Lower lobe of right lung (tissue), 2 donors: ENCODE measurements around the gene GRIK4. TPM values are rescaled to one million over a fixed set of nuclear protein-coding genes. Genes with fewer than 3 reads are reported as not detected.
"Not testable (repeated sequence)": the region's sequence is repeated elsewhere in the genome, so short reads cannot be mapped to it uniquely, and the experiment has no call there.

Experiments used
- ATAC-seq, 2 donors: fragments of 200-7000 bp; cut with Tn5 transposase; one replicate each; pipeline ENCODE4 v1.9.1; 2020 to 2022; ENCODE audit warnings: mild to moderate bottlenecking in 2 of 2, moderate library complexity in 2 of 2
- DNase-seq: peaks from one replicate; pipeline ENCODE4 v3.0.0-alpha.2; 2020
- H3K27ac ChIP-seq: fragments of 200-600 bp; one replicate; pipeline ENCODE4 v1.8.0; 2022
- H3K27me3 ChIP-seq: fragments of 200-600 bp; one replicate; pipeline ENCODE4 v1.8.0; 2022; ENCODE audit warnings: low read depth
- H3K36me3 ChIP-seq: fragments of 200-600 bp; one replicate; pipeline ENCODE4 v1.8.0; 2022; ENCODE audit warnings: mild to moderate bottlenecking
- H3K4me1 ChIP-seq: fragments of 200-600 bp; one replicate; pipeline ENCODE4 v1.8.0; 2022
- H3K4me3 ChIP-seq: fragments of 200-600 bp; one replicate; pipeline ENCODE4 v1.8.0; 2022; ENCODE audit warnings: mild to moderate bottlenecking
- H3K9me3 ChIP-seq: fragments of 200-600 bp; one replicate; pipeline ENCODE4 v1.8.0; 2022
- CTCF ChIP-seq: fragments of 200-600 bp; IDR thresholded peaks from one replicate; pipeline ENCODE4 v1.8.0; 2022; ENCODE audit warnings: antibody characterized with exemption, mild to moderate bottlenecking
- intact Hi-C: fragments of 100-400 bp; cut with DNase I; formaldehyde crosslinking; loops from one replicate; pipeline ENCODE4 v1.11.0; 2022
- total RNA-seq: library from RNA; stranded (reverse); fragmentation: NEBNext Ultra II Directional; extraction: Animal tissue kit (Norgen Biotek cat#: 25700); gene quantifications from one replicate; pipeline ENCODE4 v1.2.1, GENCODE V29; 2021
- donor health status: DM: no; HTN: yes; CAD: no; lungs with severe emphysema.

GRIK4 gene
- total RNA-seq, 1 donor from 2014 or later, result 2.2 TPM

DNA sequence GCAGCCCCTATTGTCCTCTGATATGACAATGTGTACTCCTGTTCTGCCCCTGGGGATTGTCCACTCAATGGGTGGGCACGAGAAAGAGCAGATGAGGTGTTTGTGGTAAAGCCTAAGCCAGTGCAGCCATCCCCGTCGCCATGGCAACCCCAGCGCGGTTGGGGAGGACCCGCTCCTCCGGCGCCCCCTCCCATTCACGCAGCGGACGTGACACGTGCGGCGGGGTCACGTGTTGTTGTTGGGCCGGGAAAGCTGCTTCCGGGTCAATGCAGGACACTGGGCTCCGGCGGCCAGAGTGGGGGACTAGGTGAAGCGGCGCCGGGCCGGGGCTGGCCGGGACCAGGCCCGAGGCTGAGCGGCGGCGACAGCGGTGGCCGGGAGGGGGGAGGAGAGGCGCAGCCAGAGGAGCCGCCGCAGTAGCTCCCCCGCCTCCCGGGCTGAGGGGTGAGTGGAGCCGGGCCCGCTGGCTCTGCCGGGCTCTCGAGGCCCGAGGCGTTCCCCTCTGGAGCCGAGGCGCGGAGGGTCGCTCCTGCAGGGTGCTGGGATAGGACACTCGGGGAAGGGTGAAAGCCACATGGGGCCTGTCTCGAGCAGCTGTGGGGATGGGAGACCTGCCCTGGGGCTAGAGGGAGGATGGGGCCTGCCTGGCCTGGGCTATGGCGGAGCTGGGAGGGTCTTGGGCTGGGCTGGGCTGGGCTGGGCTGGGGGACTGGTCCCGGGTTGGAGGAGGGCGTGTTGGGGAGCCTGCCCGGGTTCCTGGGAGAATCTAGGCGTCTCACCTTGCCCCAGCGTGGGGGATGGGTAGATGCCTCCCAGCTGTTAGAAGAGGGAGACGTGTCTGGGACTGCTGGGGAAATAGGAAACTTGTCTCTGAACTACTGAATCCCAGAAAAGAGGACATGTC, 512.6 kb downstream of the GRIK4 start, which contains the start of gene TBCEL:
TSS of gene TBCEL (plus strand) at position 255 of the 904 bp plus-strand sequence. CDS start 21,589 bp downstream, outside the sequence.
- Histone ChIP-seq H3K27me3 (no peaks in the 10 kb centered on the region), H3K4me3 (peak within 1 kb of the TSS; percentile 90), H3K4me1 (peaks cover 17% of the 10 kb centered on the region), H3K36me3 (no peaks in the 10 kb centered on the region), H3K9me3 (no peaks in the 10 kb centered on the region), H3K27ac (peak within 1 kb of the TSS; percentile 84)
- no peak for TF ChIP-seq CTCF
- intact Hi-C loops, result no loop called here
- peak; percentile 94 to 95 for ATAC-seq
- peak; percentile 93 for DNase-seq

DNA sequence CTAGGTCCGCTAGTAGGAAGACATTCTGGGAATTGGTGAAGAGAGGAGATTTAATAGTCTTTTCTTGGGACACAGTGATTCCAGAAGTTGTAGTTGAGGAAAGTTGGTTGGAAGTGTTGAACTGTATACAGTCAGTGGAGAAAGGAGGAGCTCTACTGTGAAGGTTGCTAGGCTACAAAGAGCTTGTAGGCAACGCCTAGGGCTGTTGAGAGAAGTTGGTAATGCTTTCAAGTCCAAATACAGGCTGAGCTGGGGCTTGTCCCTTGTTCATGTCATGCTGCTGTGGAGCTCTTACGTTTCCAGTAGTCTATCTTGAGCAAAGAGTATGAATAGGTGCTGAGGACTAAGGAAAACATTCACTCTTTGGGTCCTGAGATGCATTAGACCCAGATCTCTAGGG, 513.4 kb downstream of the GRIK4 start:
- Histone ChIP-seq H3K27ac (peak overlapping the region; percentile 84), H3K4me3 (peak overlapping the region; percentile 90), H3K27me3 (no peaks in the 10 kb centered on the region), H3K9me3 (no peaks in the 10 kb centered on the region), H3K36me3 (no peaks in the 10 kb centered on the region), H3K4me1 (peaks cover 17% of the 10 kb centered on the region)
- intact Hi-C loops, result no loop called here
- no peak for DNase-seq
- TF ChIP-seq CTCF, result no peak
- peak; percentile 89 to 94 for ATAC-seq

DNA sequence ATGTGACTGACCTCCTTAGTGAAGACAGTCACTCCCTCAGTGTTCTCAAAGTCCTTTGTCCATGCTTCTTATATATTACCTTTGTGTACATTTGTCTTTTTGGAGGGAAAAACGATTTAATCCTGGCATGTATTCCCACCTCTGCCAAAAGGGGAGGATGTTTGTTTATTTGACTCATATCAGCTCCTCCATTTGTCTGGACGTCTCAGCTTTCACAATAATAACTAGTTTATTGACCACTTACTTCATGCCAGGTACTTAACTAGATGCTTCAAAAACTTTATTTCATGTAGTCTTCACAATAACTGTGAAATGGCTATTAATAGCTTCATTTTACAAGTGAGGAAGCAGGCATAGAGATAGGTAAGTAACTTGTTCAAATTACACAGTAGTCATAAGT, 517.6 kb downstream of the GRIK4 start:
- intact Hi-C loops, result no loop called here
- no peaks in the 10 kb centered on the region for H3K36me3 ChIP-seq
- H3K4me3 ChIP-seq, result no peak overlapping the region
- no peaks in the 10 kb centered on the region for H3K27me3 ChIP-seq
- ATAC-seq (no peak), DNase-seq (no peak)
- TF ChIP-seq CTCF, result no peak
- peaks cover 24% of the 10 kb centered on the region for H3K4me1 ChIP-seq
- no peaks in the 10 kb centered on the region for H3K9me3 ChIP-seq
- H3K27ac ChIP-seq, result no peak overlapping the region

GRCh38 chr11:121029813-121030445, 518.4 kb downstream of the GRIK4 start:
- Histone ChIP-seq H3K9me3 (no peaks in the 10 kb centered on the region), H3K27ac (no peak overlapping the region), H3K4me3 (no peak overlapping the region), H3K36me3 (no peaks in the 10 kb centered on the region), H3K27me3 (no peaks in the 10 kb centered on the region), H3K4me1 (peaks cover 24% of the 10 kb centered on the region)
- no peak for TF ChIP-seq CTCF
- no peak for DNase-seq
- no peak for ATAC-seq
- intact Hi-C loops, result no loop called here

DNA sequence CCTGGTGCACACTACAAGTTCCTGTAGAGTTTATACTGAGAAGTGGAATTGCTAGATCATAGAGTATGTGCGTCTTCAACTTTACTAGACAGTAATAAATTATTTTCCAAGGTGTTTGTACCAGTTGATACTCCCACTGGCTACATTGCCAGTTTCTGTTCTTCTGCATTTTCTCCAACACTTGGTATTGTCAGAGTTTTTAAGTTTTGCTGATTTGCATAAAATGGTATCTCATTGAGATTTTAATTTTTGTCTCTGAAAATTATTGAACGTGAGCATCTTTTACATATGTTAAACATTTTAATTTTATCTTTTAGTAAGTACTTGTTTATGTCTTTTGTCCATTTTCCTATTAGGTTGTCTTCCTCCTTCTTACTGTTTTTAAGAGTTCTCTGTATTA, 519.6 kb downstream of the GRIK4 start:
- H3K9me3 ChIP-seq, result no peaks in the 10 kb centered on the region
- H3K4me3 ChIP-seq, result no peak overlapping the region
- DNase-seq, result no peak
- H3K27me3 ChIP-seq, result no peaks in the 10 kb centered on the region
- no peak for TF ChIP-seq CTCF
- no peak overlapping the region for H3K27ac ChIP-seq
- H3K36me3 ChIP-seq, result no peaks in the 10 kb centered on the region
- peaks cover 23% of the 10 kb centered on the region for H3K4me1 ChIP-seq
- intact Hi-C loops, result no loop called here
- ATAC-seq, result no peak

DNA sequence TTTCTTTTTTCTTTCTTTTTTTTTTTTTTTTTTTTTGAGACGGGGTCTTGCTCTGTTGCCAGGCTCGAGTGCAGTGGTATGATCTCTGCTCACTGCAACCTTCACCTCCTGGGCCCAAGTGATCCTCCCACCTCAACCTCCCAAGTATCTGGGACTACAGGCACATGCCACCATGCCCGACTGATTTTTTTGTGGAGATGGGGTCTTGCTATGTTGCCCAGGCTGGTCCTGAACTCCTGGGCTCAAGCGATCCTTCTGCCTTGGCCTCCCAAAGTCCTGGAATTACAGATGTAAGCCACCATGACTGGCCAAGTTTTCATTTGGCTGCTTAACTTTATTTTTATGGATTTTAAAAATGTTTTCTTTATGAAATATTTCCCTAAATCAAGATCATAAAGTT, 520.1 kb downstream of the GRIK4 start:
- H3K27ac ChIP-seq, H3K9me3 ChIP-seq, H3K4me3 ChIP-seq, DNase-seq, H3K27me3 ChIP-seq, intact Hi-C loops, H3K36me3 ChIP-seq, ATAC-seq: not testable (repeated sequence)
- peaks cover 23% of the 10 kb centered on the region for H3K4me1 ChIP-seq
